ENCODE results near the gene EBP. TPM values are rescaled to one million over a fixed set of nuclear protein-coding genes. Genes with fewer than 3 reads are reported as not detected.

EBP gene
- total and polyA plus RNA-seq, 2 of the 8 experiments (the other 6 are each of a cell fraction or from before 2014, with no cell fraction given): 143 to 286 TPM

DNA sequence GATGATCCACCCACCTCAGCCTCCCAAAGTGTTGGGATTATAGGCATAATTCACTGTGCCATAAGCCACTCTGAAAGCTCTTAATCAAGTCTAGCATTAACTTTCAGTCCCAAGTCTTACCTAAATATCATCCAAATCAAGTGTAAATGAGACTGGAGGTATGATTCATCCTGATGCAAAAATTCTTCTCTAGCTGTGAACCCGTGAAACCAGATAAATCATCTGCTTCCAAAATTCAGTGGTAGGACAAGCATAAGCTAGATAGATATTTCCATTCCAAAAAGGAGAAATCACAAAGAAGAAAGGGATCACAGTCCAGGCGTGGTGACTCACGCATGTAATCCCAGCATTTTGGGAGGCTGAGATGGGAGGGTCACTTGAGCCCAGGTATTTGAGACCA, 9.1 kb downstream of the EBP start (continued):
- TF ChIP-seq, protein P1, sequence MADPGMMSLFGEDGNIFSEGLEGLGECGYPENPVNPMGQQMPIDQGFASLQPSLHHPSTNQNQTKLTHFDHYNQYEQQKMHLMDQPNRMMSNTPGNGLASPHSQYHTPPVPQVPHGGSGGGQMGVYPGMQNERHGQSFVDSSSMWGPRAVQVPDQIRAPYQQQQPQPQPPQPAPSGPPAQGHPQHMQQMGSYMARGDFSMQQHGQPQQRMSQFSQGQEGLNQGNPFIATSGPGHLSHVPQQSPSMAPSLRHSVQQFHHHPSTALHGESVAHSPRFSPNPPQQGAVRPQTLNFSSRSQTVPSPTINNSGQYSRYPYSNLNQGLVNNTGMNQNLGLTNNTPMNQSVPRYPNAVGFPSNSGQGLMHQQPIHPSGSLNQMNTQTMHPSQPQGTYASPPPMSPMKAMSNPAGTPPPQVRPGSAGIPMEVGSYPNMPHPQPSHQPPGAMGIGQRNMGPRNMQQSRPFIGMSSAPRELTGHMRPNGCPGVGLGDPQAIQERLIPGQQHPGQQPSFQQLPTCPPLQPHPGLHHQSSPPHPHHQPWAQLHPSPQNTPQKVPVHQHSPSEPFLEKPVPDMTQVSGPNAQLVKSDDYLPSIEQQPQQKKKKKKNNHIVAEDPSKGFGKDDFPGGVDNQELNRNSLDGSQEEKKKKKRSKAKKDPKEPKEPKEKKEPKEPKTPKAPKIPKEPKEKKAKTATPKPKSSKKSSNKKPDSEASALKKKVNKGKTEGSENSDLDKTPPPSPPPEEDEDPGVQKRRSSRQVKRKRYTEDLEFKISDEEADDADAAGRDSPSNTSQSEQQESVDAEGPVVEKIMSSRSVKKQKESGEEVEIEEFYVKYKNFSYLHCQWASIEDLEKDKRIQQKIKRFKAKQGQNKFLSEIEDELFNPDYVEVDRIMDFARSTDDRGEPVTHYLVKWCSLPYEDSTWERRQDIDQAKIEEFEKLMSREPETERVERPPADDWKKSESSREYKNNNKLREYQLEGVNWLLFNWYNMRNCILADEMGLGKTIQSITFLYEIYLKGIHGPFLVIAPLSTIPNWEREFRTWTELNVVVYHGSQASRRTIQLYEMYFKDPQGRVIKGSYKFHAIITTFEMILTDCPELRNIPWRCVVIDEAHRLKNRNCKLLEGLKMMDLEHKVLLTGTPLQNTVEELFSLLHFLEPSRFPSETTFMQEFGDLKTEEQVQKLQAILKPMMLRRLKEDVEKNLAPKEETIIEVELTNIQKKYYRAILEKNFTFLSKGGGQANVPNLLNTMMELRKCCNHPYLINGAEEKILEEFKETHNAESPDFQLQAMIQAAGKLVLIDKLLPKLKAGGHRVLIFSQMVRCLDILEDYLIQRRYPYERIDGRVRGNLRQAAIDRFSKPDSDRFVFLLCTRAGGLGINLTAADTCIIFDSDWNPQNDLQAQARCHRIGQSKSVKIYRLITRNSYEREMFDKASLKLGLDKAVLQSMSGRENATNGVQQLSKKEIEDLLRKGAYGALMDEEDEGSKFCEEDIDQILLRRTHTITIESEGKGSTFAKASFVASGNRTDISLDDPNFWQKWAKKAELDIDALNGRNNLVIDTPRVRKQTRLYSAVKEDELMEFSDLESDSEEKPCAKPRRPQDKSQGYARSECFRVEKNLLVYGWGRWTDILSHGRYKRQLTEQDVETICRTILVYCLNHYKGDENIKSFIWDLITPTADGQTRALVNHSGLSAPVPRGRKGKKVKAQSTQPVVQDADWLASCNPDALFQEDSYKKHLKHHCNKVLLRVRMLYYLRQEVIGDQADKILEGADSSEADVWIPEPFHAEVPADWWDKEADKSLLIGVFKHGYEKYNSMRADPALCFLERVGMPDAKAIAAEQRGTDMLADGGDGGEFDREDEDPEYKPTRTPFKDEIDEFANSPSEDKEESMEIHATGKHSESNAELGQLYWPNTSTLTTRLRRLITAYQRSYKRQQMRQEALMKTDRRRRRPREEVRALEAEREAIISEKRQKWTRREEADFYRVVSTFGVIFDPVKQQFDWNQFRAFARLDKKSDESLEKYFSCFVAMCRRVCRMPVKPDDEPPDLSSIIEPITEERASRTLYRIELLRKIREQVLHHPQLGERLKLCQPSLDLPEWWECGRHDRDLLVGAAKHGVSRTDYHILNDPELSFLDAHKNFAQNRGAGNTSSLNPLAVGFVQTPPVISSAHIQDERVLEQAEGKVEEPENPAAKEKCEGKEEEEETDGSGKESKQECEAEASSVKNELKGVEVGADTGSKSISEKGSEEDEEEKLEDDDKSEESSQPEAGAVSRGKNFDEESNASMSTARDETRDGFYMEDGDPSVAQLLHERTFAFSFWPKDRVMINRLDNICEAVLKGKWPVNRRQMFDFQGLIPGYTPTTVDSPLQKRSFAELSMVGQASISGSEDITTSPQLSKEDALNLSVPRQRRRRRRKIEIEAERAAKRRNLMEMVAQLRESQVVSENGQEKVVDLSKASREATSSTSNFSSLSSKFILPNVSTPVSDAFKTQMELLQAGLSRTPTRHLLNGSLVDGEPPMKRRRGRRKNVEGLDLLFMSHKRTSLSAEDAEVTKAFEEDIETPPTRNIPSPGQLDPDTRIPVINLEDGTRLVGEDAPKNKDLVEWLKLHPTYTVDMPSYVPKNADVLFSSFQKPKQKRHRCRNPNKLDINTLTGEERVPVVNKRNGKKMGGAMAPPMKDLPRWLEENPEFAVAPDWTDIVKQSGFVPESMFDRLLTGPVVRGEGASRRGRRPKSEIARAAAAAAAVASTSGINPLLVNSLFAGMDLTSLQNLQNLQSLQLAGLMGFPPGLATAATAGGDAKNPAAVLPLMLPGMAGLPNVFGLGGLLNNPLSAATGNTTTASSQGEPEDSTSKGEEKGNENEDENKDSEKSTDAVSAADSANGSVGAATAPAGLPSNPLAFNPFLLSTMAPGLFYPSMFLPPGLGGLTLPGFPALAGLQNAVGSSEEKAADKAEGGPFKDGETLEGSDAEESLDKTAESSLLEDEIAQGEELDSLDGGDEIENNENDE (IDR thresholded peaks at IDR 0.05; ENCODE audit: insufficient replicate concordance, low read length): no peak
- TF ChIP-seq SUZ12 (IDR thresholded peaks at IDR 0.05; ENCODE audit: low read length): no peak
- no peak for TF ChIP-seq CEBPB (IDR thresholded peaks at IDR 0.05; ENCODE audit: low read depth, low read length)
- no peak for TF ChIP-seq TCF12 (IDR thresholded peaks at IDR 0.05; ENCODE audit: low read depth, low read length)
- no peak for TF ChIP-seq JUN (IDR thresholded peaks at IDR 0.05; ENCODE audit: low read depth, low read length)
- TF ChIP-seq TAF7 (optimal IDR thresholded peaks at IDR 0.05; ENCODE audit: borderline replicate concordance, low read depth, low read length): no peak
- no peak for TF ChIP-seq JUND (IDR thresholded peaks at IDR 0.05; ENCODE audit: low read length)
- TF ChIP-seq, protein P2, sequence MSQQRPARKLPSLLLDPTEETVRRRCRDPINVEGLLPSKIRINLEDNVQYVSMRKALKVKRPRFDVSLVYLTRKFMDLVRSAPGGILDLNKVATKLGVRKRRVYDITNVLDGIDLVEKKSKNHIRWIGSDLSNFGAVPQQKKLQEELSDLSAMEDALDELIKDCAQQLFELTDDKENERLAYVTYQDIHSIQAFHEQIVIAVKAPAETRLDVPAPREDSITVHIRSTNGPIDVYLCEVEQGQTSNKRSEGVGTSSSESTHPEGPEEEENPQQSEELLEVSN (IDR thresholded peaks at IDR 0.05): no peak
- TF ChIP-seq RXRA (IDR thresholded peaks at IDR 0.05; ENCODE audit: insufficient read depth, low read depth, low read length): no peak
